Muscle layer of duodenum (tissue), 2 donors: Measurements from ENCODE around the gene NKIRAS1.
A peak's percentile ranks its signal among the peaks of the same experiment; 100 is the strongest.
"Not testable (repeated sequence)": the region's sequence is repeated elsewhere in the genome, so short reads cannot be mapped to it uniquely, and the experiment has no call there.

Source experiments
- H3K27ac ChIP-seq: one replicate; pipeline ENCODE4 v1.7.0; 2013; ENCODE audit warnings: mild to moderate bottlenecking, low read length
- H3K27me3 ChIP-seq: one replicate; pipeline ENCODE4 v1.7.0; 2013; ENCODE audit warnings: low read depth, mild to moderate bottlenecking, control low read depth, low read length
- H3K36me3 ChIP-seq, 2 donors: one replicate each; pipeline ENCODE4 v1.7.0; 2013; ENCODE audit warnings: low read length in 2 of 2, control low read depth in 1 of 2, mild to moderate bottlenecking in 1 of 2; ENCODE audit not compliant: insufficient read depth in 2 of 2, control insufficient read depth in 1 of 2
- H3K4me1 ChIP-seq, 2 donors: one replicate each; pipeline ENCODE4 v1.7.0; 2013; ENCODE audit warnings: low read length in 2 of 2, mild to moderate bottlenecking in 2 of 2, control low read depth in 1 of 2, moderate library complexity in 1 of 2; ENCODE audit not compliant: insufficient read depth in 2 of 2, control insufficient read depth in 1 of 2
- H3K4me3 ChIP-seq, 2 donors: one replicate each; pipeline ENCODE4 v1.7.0; 2013; ENCODE audit warnings: low read length in 2 of 2, low read depth in 1 of 2, mild to moderate bottlenecking in 1 of 2
- H3K9me3 ChIP-seq, 2 donors: one replicate each; pipeline ENCODE4 v1.7.0; 2013; ENCODE audit warnings: low read length in 2 of 2, control low read depth in 1 of 2, mild to moderate bottlenecking in 1 of 2; ENCODE audit not compliant: control insufficient read depth in 1 of 2
- donor health status: healthy.

NKIRAS1 gene

DNA sequence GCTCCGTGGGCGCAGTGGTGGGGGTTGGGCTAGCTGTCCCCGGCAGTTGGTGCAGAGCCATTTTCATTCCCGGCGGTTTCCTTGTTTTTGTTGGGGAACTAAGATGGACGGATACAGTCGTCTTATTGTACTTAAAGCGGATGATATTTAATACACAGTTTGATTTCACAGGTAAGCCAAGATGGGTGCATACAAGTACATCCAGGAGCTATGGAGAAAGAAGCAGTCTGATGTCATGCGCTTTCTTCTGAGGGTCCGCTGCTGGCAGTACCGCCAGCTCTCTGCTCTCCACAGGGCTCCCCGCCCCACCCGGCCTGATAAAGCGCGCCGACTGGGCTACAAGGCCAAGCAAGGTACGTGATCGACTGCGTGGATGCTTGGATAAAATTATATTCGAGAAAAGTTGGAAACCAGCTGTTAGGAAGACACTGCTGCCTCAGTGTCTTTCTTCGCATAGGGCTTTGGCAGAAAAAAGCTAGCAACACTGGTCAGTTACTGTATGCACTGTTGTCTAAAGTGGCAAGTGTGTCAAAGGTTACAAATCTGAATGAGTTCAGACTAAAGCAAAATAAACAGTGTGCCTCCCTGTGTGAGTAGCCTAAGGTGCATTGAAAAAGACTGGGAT is 1.0 kb upstream of the NKIRAS1 start:
- Histone ChIP-seq H3K27ac (peak overlapping the region; percentile 91), H3K4me1 (peaks cover 24 to 27% of the 10 kb centered on the region in 2 donors), H3K36me3 (peaks cover 21 to 25% of the 10 kb centered on the region in 2 donors), H3K4me3 (peak overlapping the region; percentile 96 to 98)
- H3K9me3 ChIP-seq, H3K27me3 ChIP-seq: not testable (repeated sequence)

DNA sequence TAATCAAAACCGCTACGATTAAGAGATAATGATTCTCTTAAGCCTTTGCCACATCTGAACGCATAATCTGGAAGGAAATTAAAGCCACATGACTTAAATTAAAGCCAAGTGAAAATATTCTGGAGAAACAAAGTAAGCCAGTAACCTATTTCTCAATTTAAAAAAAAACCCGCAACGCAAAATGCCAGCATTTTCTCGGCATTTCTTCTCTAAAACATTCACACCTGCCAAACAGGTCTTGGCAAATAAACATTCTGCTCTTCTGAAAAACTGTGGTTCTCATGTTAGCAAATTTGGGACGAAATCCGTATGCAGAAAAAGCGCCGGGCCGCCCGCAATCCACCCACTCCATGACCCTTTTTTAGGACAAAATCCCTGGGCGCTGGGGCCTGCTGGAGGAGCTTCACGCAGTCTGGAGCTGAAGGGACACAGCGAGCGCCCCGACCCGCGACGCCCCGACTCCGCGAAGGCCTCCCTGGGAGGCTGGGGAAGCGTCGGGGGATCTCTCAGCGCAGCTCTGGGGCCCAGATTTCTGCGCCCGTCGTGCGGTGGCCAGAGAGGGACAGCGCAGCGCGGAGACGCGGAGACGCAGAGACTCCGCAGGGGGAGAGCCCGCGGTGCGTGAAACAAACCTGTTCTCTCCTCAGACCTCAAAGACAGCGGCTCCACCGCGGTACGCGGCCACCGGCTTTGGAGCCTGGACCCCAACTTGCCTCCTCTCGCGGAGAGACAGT is 471 bp downstream of the NKIRAS1 start:
- Histone ChIP-seq H3K27me3 (no peaks in the 10 kb centered on the region), H3K4me1 (peaks cover 24 to 27% of the 10 kb centered on the region in 2 donors), H3K9me3 (no peaks in the 10 kb centered on the region), H3K36me3 (peaks cover 11 to 21% of the 10 kb centered on the region in 2 donors), H3K27ac (peak overlapping the region; percentile 49), H3K4me3 (peak overlapping the region; percentile 96 to 98)

- Histone ChIP-seq H3K4me3 (peak overlapping the region; percentile 96 to 98), H3K9me3 (no peaks in the 10 kb centered on the region), H3K27ac (peak overlapping the region; percentile 49), H3K4me1 (peaks cover 24 to 27% of the 10 kb centered on the region in 2 donors), H3K36me3 (peaks cover 7 to 21% of the 10 kb centered on the region in 2 donors), H3K27me3 (no peaks in the 10 kb centered on the region)
These were observed 1.2 kb downstream of the NKIRAS1 start for GRCh38 chr3:23915537-23916108.

- Histone ChIP-seq H3K9me3 (no peaks in the 10 kb centered on the region), H3K4me3 (no peak overlapping the region), H3K27ac (no peak overlapping the region), H3K27me3 (no peaks in the 10 kb centered on the region), H3K4me1 (peaks cover 23 to 27% of the 10 kb centered on the region in 2 donors), H3K36me3 (peaks cover 0 to 10% of the 10 kb centered on the region in 2 donors)
These were observed 2.7 kb downstream of the NKIRAS1 start for GRCh38 chr3:23913873-23914743.

GRCh38 chr3:23913182-23913581 is 3.6 kb downstream of the NKIRAS1 start:
- peaks cover 14 to 20% of the 10 kb centered on the region in 2 donors for H3K4me1 ChIP-seq
- H3K27me3 ChIP-seq = no peaks in the 10 kb centered on the region
- H3K9me3 ChIP-seq = no peaks in the 10 kb centered on the region
- no peak overlapping the region for H3K27ac ChIP-seq
- H3K36me3 ChIP-seq = peaks cover 0 to 2% of the 10 kb centered on the region in 2 donors
- no peak overlapping the region for H3K4me3 ChIP-seq

DNA sequence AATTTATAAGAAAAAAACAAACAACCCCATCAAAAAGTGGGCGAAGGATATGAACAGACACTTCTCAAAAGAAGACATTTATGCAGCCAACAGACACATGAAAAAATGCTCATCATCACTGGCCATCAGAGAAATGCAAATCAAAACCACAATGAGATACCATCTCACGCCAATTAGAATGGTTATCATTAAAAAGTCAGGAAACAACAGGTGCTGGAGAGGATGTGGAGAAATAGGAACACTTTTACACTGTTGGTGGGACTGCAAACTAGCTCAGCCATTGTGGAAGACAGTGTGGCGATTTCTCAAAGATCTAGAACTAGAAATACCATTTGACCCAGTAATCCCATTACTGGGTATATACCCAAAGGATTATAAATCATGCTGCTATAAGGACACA is 4.5 kb downstream of the NKIRAS1 start:
- H3K9me3 ChIP-seq, H3K27ac ChIP-seq, H3K36me3 ChIP-seq, H3K4me3 ChIP-seq, H3K27me3 ChIP-seq: not testable (repeated sequence)
- peaks cover 12 to 20% of the 10 kb centered on the region in 2 donors for H3K4me1 ChIP-seq

GRCh38 chr3:23911397-23911796 is 5.4 kb downstream of the NKIRAS1 start:
- H3K36me3 ChIP-seq = peaks cover 0 to 2% of the 10 kb centered on the region in 2 donors
- no peak overlapping the region for H3K4me3 ChIP-seq
- no peaks in the 10 kb centered on the region for H3K27me3 ChIP-seq
- H3K27ac ChIP-seq = no peak overlapping the region
- no peaks in the 10 kb centered on the region for H3K9me3 ChIP-seq
- peaks cover 12 to 20% of the 10 kb centered on the region in 2 donors for H3K4me1 ChIP-seq

DNA sequence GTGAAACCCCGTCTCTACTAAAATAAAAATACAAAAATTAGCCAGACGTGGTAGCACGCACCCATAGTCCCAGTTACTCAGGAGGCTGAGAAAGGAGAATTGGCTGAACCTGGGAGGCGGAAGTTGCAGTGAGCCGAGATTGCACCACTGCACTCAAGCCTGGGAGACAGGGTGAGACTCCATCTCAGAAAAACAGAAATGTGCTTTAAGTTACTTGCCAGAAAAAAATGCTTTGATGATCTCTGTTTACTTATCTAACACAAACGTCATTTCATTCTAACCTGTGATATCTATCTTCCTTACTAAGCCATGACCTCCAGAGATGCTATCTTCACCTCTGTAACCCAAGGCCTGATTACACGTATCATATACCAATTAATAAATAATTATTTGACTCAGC is 7.4 kb downstream of the NKIRAS1 start:
- Histone ChIP-seq H3K36me3 (peaks cover under 1 to 7% of the 10 kb centered on the region in 2 donors), H3K27ac (no peak overlapping the region), H3K4me1 (peaks cover 0 to 7% of the 10 kb centered on the region in 2 donors), H3K27me3 (no peaks in the 10 kb centered on the region), H3K4me3 (no peak overlapping the region), H3K9me3 (no peaks in the 10 kb centered on the region)

- Histone ChIP-seq H3K27ac (no peak overlapping the region), H3K27me3 (no peaks in the 10 kb centered on the region), H3K36me3 (peaks cover 9 to 12% of the 10 kb centered on the region in 2 donors), H3K4me1 (no peaks in the 10 kb centered on the region), H3K4me3 (no peak overlapping the region), H3K9me3 (no peaks in the 10 kb centered on the region)
These were observed 12.2 kb downstream of the NKIRAS1 start for GRCh38 chr3:23904545-23904944.

DNA sequence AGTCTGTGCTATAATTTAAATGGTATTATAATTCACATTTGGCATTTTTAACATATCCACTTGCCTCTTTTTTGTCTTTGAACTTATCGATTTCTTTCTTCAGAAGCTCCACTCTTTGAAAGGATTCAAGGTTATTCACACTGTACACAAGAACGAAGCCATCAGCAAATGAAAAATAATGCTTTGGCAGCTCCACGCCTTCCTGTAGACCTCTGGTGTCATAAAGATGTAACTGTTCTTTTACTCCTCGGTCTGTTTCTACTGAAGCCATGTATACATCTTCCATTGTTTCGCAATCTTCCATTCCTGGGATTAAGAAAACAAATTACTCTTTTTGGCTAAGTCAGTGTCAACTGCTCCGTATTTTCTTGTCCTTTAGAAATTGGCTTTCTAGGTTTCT is 16.0 kb downstream of the NKIRAS1 start:
- H3K36me3 ChIP-seq = peaks cover 12 to 17% of the 10 kb centered on the region in 2 donors

GRCh38 chr3:23895181-23895580 is 21.6 kb downstream of the NKIRAS1 start:
- H3K36me3 ChIP-seq = peaks cover 10 to 13% of the 10 kb centered on the region in 2 donors
- no peaks in the 10 kb centered on the region for H3K27me3 ChIP-seq
- no peak overlapping the region for H3K27ac ChIP-seq
- no peaks in the 10 kb centered on the region for H3K9me3 ChIP-seq
- no peaks in the 10 kb centered on the region for H3K4me1 ChIP-seq
- H3K4me3 ChIP-seq = no peak overlapping the region

More for the DNA sequence above, 16.0 kb downstream of the NKIRAS1 start:
- no peaks in the 10 kb centered on the region for H3K27me3 ChIP-seq
- no peak overlapping the region for H3K27ac ChIP-seq
- no peak overlapping the region for H3K4me3 ChIP-seq
- no peaks in the 10 kb centered on the region for H3K9me3 ChIP-seq
- no peaks in the 10 kb centered on the region for H3K4me1 ChIP-seq
